ENCODE results near the gene TFAP2D.

The TFAP2D gene

DNA sequence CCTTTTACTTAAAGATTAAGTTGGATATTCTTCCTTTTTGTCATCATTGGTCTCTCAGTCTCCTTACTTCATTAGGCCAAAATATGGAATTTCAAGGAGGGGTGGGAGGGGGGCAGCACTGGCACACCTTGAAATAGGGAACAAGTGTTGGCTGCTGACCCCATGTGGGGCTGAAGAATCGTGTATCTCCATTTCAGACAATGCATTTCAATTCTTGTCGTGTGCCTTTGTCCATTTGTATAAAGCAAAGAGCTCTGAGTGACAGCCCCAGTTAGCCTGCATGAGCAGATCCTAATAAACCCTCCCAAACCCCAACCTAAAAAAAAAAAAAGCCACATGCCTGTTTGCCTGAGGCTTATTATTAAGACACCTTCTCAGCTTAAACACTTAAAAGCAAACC, 1.0 kb upstream of the TFAP2D start (continued):
- TF ChIP-seq, protein P1, sequence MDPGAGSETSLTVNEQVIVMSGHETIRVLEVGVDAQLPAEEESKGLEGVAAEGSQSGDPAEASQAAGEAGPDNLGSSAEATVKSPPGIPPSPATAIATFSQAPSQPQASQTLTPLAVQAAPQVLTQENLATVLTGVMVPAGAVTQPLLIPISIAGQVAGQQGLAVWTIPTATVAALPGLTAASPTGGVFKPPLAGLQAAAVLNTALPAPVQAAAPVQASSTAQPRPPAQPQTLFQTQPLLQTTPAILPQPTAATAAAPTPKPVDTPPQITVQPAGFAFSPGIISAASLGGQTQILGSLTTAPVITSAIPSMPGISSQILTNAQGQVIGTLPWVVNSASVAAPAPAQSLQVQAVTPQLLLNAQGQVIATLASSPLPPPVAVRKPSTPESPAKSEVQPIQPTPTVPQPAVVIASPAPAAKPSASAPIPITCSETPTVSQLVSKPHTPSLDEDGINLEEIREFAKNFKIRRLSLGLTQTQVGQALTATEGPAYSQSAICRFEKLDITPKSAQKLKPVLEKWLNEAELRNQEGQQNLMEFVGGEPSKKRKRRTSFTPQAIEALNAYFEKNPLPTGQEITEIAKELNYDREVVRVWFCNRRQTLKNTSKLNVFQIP (CRISPR knock-in tag; IDR thresholded peaks at IDR 0.05; ENCODE audit: borderline replicate concordance, low read depth), result no peak
- TF ChIP-seq BACH2 (CRISPR knock-in tag; IDR thresholded peaks at IDR 0.05; ENCODE audit: borderline replicate concordance) (no peak), ESRRG (CRISPR knock-in tag; IDR thresholded peaks at IDR 0.05) (no peak), CSDC2 (CRISPR knock-in tag; IDR thresholded peaks at IDR 0.05) (no peak)

DNA sequence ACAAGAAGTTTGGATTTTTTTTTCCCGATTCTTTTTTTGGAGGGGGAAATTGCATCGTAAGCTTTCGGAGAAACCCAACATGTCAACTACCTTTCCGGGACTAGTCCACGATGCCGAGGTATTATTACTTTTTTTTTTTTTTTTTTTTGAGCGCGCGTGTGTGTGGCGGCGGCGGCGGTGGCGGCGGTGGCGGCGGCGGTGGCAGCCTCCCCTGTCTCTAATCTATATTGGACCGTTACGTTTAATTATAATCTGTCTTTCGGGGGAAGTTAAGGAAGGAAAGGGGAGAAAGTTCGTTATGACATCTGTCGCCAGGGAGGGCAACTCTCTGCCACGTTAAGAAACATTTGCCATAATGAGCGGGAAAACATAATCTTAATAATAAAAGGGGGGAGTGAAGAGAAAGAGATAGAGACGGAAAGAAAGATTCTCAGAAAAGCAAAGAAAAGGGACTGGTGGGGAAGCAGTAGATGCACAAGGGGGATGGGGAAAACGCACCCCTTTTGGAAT, 706 bp downstream of the TFAP2D start:
- ATAC-seq, result no peak
- TF ChIP-seq ZFP30 (CRISPR knock-in tag; IDR thresholded peaks at IDR 0.05) (no peak), ZC3H10 (CRISPR knock-in tag; IDR thresholded peaks at IDR 0.05) (no peak), ESRRG (CRISPR knock-in tag; IDR thresholded peaks at IDR 0.05) (no peak), ZNF70 (CRISPR knock-in tag; IDR thresholded peaks at IDR 0.05) (no peak), OSR1 (CRISPR knock-in tag; IDR thresholded peaks at IDR 0.05) (no peak), TCF4 (CRISPR knock-in tag; IDR thresholded peaks at IDR 0.05; ENCODE audit: borderline replicate concordance) (no peak), ZFP3 (CRISPR knock-in tag; IDR thresholded peaks at IDR 0.05) (no peak), ZNF8 (CRISPR knock-in tag; IDR thresholded peaks at IDR 0.05) (no peak), TOX (CRISPR knock-in tag; IDR thresholded peaks at IDR 0.05; ENCODE audit: borderline replicate concordance) (no peak), SNAI2 (CRISPR knock-in tag; IDR thresholded peaks at IDR 0.05) (no peak), GLIS3 (CRISPR knock-in tag; IDR thresholded peaks at IDR 0.05) (no peak)
- TF ChIP-seq, protein P2, sequence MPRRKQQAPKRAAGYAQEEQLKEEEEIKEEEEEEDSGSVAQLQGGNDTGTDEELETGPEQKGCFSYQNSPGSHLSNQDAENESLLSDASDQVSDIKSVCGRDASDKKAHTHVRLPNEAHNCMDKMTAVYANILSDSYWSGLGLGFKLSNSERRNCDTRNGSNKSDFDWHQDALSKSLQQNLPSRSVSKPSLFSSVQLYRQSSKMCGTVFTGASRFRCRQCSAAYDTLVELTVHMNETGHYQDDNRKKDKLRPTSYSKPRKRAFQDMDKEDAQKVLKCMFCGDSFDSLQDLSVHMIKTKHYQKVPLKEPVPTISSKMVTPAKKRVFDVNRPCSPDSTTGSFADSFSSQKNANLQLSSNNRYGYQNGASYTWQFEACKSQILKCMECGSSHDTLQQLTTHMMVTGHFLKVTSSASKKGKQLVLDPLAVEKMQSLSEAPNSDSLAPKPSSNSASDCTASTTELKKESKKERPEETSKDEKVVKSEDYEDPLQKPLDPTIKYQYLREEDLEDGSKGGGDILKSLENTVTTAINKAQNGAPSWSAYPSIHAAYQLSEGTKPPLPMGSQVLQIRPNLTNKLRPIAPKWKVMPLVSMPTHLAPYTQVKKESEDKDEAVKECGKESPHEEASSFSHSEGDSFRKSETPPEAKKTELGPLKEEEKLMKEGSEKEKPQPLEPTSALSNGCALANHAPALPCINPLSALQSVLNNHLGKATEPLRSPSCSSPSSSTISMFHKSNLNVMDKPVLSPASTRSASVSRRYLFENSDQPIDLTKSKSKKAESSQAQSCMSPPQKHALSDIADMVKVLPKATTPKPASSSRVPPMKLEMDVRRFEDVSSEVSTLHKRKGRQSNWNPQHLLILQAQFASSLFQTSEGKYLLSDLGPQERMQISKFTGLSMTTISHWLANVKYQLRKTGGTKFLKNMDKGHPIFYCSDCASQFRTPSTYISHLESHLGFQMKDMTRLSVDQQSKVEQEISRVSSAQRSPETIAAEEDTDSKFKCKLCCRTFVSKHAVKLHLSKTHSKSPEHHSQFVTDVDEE (CRISPR knock-in tag; IDR thresholded peaks at IDR 0.05), result no peak

DNA sequence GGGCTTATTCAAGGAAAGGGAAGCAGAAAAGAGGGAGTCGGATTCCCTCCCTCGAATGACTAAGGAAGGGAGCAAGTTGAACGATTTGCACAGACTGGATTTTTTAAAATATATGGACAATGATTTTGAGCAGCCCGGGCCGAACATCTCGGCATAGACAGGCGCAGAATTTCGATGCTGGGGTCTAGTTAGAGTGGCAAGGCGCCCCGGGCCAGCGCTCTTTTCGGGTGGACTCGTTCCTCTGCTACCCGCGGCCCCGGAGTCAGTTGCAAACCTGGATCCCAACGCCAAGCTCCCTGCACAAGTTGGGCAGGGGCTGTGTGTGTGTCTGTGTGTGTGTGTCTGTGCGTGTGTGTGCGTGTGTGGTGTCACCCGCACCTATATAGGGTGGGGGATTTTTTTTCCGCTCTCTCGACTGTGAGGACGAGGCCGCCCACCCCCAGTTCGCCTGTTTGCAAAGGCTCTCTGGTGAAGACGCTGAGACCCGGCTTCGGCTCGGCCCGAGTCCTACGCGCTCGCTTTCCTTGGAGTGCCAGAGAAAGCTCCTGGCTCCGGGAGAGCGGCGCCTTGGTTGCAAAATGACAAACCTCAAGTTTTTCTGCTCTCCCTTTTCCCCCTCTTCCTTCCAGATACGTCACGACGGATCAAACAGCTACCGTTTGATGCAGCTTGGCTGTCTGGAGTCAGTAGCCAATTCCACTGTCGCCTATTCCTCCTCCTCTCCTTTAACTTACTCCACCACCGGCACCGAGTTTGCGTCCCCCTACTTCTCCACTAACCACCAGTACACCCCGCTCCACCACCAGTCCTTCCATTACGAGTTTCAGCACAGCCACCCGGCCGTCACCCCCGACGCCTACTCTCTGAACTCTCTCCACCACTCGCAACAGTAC, 1.4 kb downstream of the TFAP2D start:
- ATAC-seq, result no peak

More for the DNA sequence above, 1.4 kb downstream of the TFAP2D start:
- TF ChIP-seq, protein P3, sequence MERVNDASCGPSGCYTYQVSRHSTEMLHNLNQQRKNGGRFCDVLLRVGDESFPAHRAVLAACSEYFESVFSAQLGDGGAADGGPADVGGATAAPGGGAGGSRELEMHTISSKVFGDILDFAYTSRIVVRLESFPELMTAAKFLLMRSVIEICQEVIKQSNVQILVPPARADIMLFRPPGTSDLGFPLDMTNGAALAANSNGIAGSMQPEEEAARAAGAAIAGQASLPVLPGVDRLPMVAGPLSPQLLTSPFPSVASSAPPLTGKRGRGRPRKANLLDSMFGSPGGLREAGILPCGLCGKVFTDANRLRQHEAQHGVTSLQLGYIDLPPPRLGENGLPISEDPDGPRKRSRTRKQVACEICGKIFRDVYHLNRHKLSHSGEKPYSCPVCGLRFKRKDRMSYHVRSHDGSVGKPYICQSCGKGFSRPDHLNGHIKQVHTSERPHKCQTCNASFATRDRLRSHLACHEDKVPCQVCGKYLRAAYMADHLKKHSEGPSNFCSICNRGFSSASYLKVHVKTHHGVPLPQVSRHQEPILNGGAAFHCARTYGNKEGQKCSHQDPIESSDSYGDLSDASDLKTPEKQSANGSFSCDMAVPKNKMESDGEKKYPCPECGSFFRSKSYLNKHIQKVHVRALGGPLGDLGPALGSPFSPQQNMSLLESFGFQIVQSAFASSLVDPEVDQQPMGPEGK (CRISPR knock-in tag; IDR thresholded peaks at IDR 0.05; ENCODE audit: borderline replicate concordance), result no peak
- no peak for TF ChIP-seq ZFP30 (CRISPR knock-in tag; IDR thresholded peaks at IDR 0.05)
- TF ChIP-seq ZNF70 (CRISPR knock-in tag; IDR thresholded peaks at IDR 0.05), result no peak
- no peak for TF ChIP-seq ARNTL (CRISPR knock-in tag; IDR thresholded peaks at IDR 0.05; ENCODE audit: borderline replicate concordance, low read depth)
- TF ChIP-seq ZNF8 (CRISPR knock-in tag; IDR thresholded peaks at IDR 0.05), result no peak
- no peak for TF ChIP-seq ZNF565 (CRISPR knock-in tag; conservative IDR thresholded peaks at IDR 0.05; ENCODE audit: low read depth)
- TF ChIP-seq OSR1 (CRISPR knock-in tag; IDR thresholded peaks at IDR 0.05), result no peak
- TF ChIP-seq RARB (CRISPR knock-in tag; IDR thresholded peaks at IDR 0.05), result no peak
- TF ChIP-seq ZC3H10 (CRISPR knock-in tag; IDR thresholded peaks at IDR 0.05), result no peak
- TF ChIP-seq, protein P2 (CRISPR knock-in tag; IDR thresholded peaks at IDR 0.05), result no peak

Data from SK-N-SH treated with all-trans-retinoic acid at 6 μM for 48 hours (cell line).